Keratinocyte (primary cell): Measurements from ENCODE around the gene MUC2. TPM values are rescaled to one million over a fixed set of nuclear protein-coding genes. Genes with fewer than 3 reads are reported as not detected.

Experiments used
- DNase-seq: peaks from one replicate; pipeline ENCODE4 v3.0.0-alpha.2; 2011; ENCODE audit warnings: low read depth, missing footprints, low spot score
- FAIRE-seq: peaks from 2 replicates; lab custom pipeline; 2011; peaks lifted over from hg19 to GRCh38; lab: Jason Lieb, UNC
- H2AFZ ChIP-seq: 2 replicates; pipeline ENCODE4 v1.6.0; 2012; ENCODE audit warnings: low read length, control low read depth, inconsistent platforms; ENCODE audit not compliant: control insufficient read depth
- H3K27ac ChIP-seq: 2 replicates; pipeline ENCODE4 v1.5.1; 2011; ENCODE audit warnings: low read length; ENCODE audit not compliant: control insufficient read depth, insufficient read depth
- H3K27me3 ChIP-seq: 3 replicates; pipeline ENCODE4 v1.6.0; 2011; ENCODE audit warnings: low read length; ENCODE audit not compliant: control insufficient read depth, insufficient read depth; ENCODE audit errors: extremely low read depth
- H3K36me3 ChIP-seq, 2 experiments: 2 replicates in 1 of 2; 3 replicates in 1 of 2; pipeline ENCODE4 v1.5.1; 2011; ENCODE audit warnings: low read length in 2 of 2, mild to moderate bottlenecking in 1 of 2; ENCODE audit not compliant: control insufficient read depth in 2 of 2, insufficient read depth in 2 of 2; ENCODE audit errors: extremely low read depth in 1 of 2
- H3K4me1 ChIP-seq: 3 replicates; pipeline ENCODE4 v1.5.1; 2011; ENCODE audit warnings: low read length; ENCODE audit not compliant: control insufficient read depth, insufficient read depth; ENCODE audit errors: extremely low read depth
- H3K4me2 ChIP-seq: 3 replicates; pipeline ENCODE4 v1.6.0; 2011; ENCODE audit warnings: low read depth, low read length; ENCODE audit not compliant: control insufficient read depth, insufficient read depth; ENCODE audit errors: extremely low read depth
- H3K4me3 ChIP-seq, 3 experiments: fragments of 200-600 bp in 1 of 3; sonication (generic) in 1 of 3; 2 replicates in 2 of 3; 3 replicates in 1 of 3; pipeline ENCODE4 v1.5.1; 2011 to 2016; ENCODE audit warnings: low read length in 3 of 3, mild to moderate bottlenecking in 3 of 3, control low read depth in 2 of 3, inconsistent platforms in 1 of 3, low read depth in 1 of 3, mixed read lengths in 1 of 3, mixed run types in 1 of 3, moderate library complexity in 1 of 3; ENCODE audit not compliant: control insufficient read depth in 2 of 3, insufficient read depth in 2 of 3; ENCODE audit errors: extremely low read depth in 1 of 3
- H3K79me2 ChIP-seq: 2 replicates; pipeline ENCODE4 v1.6.0; 2012; ENCODE audit warnings: low read length; ENCODE audit not compliant: control insufficient read depth, insufficient read depth
- H3K9ac ChIP-seq: 3 replicates; pipeline ENCODE4 v1.6.0; 2011; ENCODE audit warnings: low read length; ENCODE audit not compliant: control insufficient read depth, insufficient read depth; ENCODE audit errors: extremely low read depth
- H3K9me1 ChIP-seq: 3 replicates; pipeline ENCODE4 v1.6.0; 2011; ENCODE audit warnings: low read length; ENCODE audit not compliant: control insufficient read depth, insufficient read depth; ENCODE audit errors: extremely low read depth
- H3K9me3 ChIP-seq: 2 replicates; pipeline ENCODE4 v1.5.1; 2012; ENCODE audit warnings: low read depth, low read length; ENCODE audit not compliant: control insufficient read depth
- H4K20me1 ChIP-seq: 3 replicates; pipeline ENCODE4 v1.6.0; 2011; ENCODE audit warnings: low read length; ENCODE audit not compliant: control insufficient read depth, insufficient read depth; ENCODE audit errors: extremely low read depth
- CTCF ChIP-seq, 3 experiments: IDR thresholded peaks in 1 of 3; conservative IDR thresholded peaks in 1 of 3; optimal IDR thresholded peaks in 1 of 3; 2 replicates in 2 of 3; 3 replicates in 1 of 3; pipeline versions ENCODE3 to v1.5.1; 2011; ENCODE audit warnings: low read length in 3 of 3, mild to moderate bottlenecking in 3 of 3, moderate library complexity in 2 of 3, control low read depth in 1 of 3, inconsistent platforms in 1 of 3; ENCODE audit not compliant: insufficient read depth in 2 of 3; ENCODE audit errors: extremely low read depth in 1 of 3
- EZH2 ChIP-seq: IDR thresholded peaks from one replicate; pipeline ENCODE4 v1.6.1; 2012; ENCODE audit warnings: inconsistent platforms, mild to moderate bottlenecking, low read length, moderate library complexity
- dilution Hi-C: fragments of 300-500 bp; cut with MboI; formaldehyde crosslinking; loops from one replicate; pipeline ENCODE4 v1.7.0; 2020; ENCODE audit warnings: low sequenced_read_pairs; ENCODE audit not compliant: extremely low pct_ligation_motif_present
- polyA plus RNA-seq, 5 experiments: library from polyadenylated mRNA; depleted of rRNA in 3 of 5; stranded (reverse) in 3 of 5; stranded (forward) in 1 of 5; unstranded in 1 of 5; fragments of >200 nt; gene quantifications; 1 replicate in 1 of 5; 2 replicates in 3 of 5; 3 replicates in 1 of 5; pipeline versions ENCODE4 v1.2.1 to v1.2.3, GENCODE V29; 2011 to 2012; ENCODE audit warnings: missing spikeins in 2 of 5, low read depth in 1 of 5, low replicate concordance in 1 of 5

Gene MUC2
- polyA plus RNA-seq, 1 donor (not counting 4 experiments of a cell fraction or from before 2014, with no cell fraction given), result not detected

GRCh38 chr11:1087279-1087960 lies 12.7 kb downstream of the MUC2 start:
- H3K36me3 ChIP-seq, result no peaks in the 10 kb centered on the region
- DNase-seq (no peak), FAIRE-seq (no peak)
- H3K4me1 ChIP-seq, result no peaks in the 10 kb centered on the region
- H2AFZ ChIP-seq, result no peak overlapping the region
- H3K9me1 ChIP-seq, result no peaks in the 10 kb centered on the region
- dilution Hi-C loops, result no loop called here
- H3K9me3 ChIP-seq, result peaks cover 10% of the 10 kb centered on the region
- no peaks in the 10 kb centered on the region for H3K79me2 ChIP-seq
- H3K27me3 ChIP-seq, result no peaks in the 10 kb centered on the region
- H3K9ac ChIP-seq, result no peak overlapping the region
- H3K4me2 ChIP-seq, result no peak overlapping the region
- no peak overlapping the region for H3K4me3 ChIP-seq
- no peak overlapping the region for H3K27ac ChIP-seq
- no peaks in the 10 kb centered on the region for H4K20me1 ChIP-seq
- no peak for TF ChIP-seq EZH2
- TF ChIP-seq CTCF (optimal IDR thresholded peaks at IDR 0.05 in 1 of 3, IDR thresholded peaks at IDR 0.05 in 1 of 3, conservative IDR thresholded peaks at IDR 0.05 in 1 of 3; ENCODE audit: extremely low read depth in 1 of 3, insufficient read depth in 2 of 3, low read length in 3 of 3), result no peak

GRCh38 chr11:1087961-1088926 lies 13.6 kb downstream of the MUC2 start:
- Histone ChIP-seq H3K27me3 (no peaks in the 10 kb centered on the region), H3K27ac (no peak overlapping the region), H3K4me2 (no peak overlapping the region), H3K79me2 (no peaks in the 10 kb centered on the region), H3K36me3 (no peaks in the 10 kb centered on the region), H3K9ac (no peak overlapping the region), H3K4me1 (no peaks in the 10 kb centered on the region), H3K9me3 (peaks cover 10% of the 10 kb centered on the region), H2AFZ (no peak overlapping the region), H3K9me1 (no peaks in the 10 kb centered on the region), H3K4me3 (no peak overlapping the region), H4K20me1 (no peaks in the 10 kb centered on the region)
- TF ChIP-seq EZH2 (no peak), CTCF (optimal IDR thresholded peaks at IDR 0.05 in 1 of 3, IDR thresholded peaks at IDR 0.05 in 1 of 3, conservative IDR thresholded peaks at IDR 0.05 in 1 of 3; ENCODE audit: extremely low read depth in 1 of 3, insufficient read depth in 2 of 3, low read length in 3 of 3) (no peak)
- no peak for FAIRE-seq
- dilution Hi-C loops, result no loop called here
- DNase-seq, result no peak
